Naive B cell (primary cell): Measurements from ENCODE around the gene OR2M4. TPM values are rescaled to one million over a fixed set of nuclear protein-coding genes. Genes with fewer than 3 reads are reported as not detected.

Experiments
- ATAC-seq, 2 donors: fragments of 150-1000 bp; cut with Tn5 transposase; 2 replicates each; pipeline ENCODE4 v1.10.0; 2021; ENCODE audit warnings: low read depth in 2 of 2, mild to moderate bottlenecking in 2 of 2, moderate library complexity in 2 of 2
- DNase-seq: peaks from one replicate; pipeline ENCODE4 v3.0.0; 2022
- H3K27ac Mint-ChIP-seq, 6 donors: one replicate each; pipeline ENCODE4 v1.8.0; 2020 to 2022; ENCODE audit warnings: mild to moderate bottlenecking in 6 of 6, mixed read lengths in 6 of 6, moderate library complexity in 5 of 6, inconsistent platforms in 2 of 6
- H3K27me3 Mint-ChIP-seq, 3 donors: one replicate each; pipeline ENCODE4 v1.8.0; 2021 to 2022; ENCODE audit warnings: mixed read lengths in 3 of 3, mild to moderate bottlenecking in 1 of 3
- H3K36me3 Mint-ChIP-seq, 2 donors: one replicate each; pipeline ENCODE4 v1.8.0; 2020 to 2022; ENCODE audit warnings: mixed read lengths in 2 of 2, inconsistent platforms in 1 of 2, mild to moderate bottlenecking in 1 of 2
- H3K4me1 Mint-ChIP-seq, 3 donors: one replicate each; pipeline ENCODE4 v1.8.0; 2020 to 2022; ENCODE audit warnings: mixed read lengths in 3 of 3, inconsistent platforms in 1 of 3, mild to moderate bottlenecking in 1 of 3, moderate library complexity in 1 of 3
- H3K4me3 Mint-ChIP-seq, 8 donors: one replicate each; pipeline ENCODE4 v1.8.0; 2020 to 2022; ENCODE audit warnings: mild to moderate bottlenecking in 8 of 8, mixed read lengths in 8 of 8, moderate library complexity in 8 of 8, inconsistent platforms in 2 of 8
- H3K9me3 Mint-ChIP-seq, 7 donors: one replicate each; pipeline ENCODE4 v1.8.0; 2020 to 2022; ENCODE audit warnings: mixed read lengths in 7 of 7, mild to moderate bottlenecking in 5 of 7, inconsistent platforms in 2 of 7, moderate library complexity in 1 of 7
- polyA plus RNA-seq, 6 donors: library from polyadenylated mRNA; unstranded; fragments of 300-500 nt; fragmentation: Illumina TruSeq; gene quantifications; one replicate each; pipeline ENCODE4 v1.2.3, GENCODE V29; 2021; ENCODE audit warnings: low read depth in 6 of 6

The OR2M4 gene
- polyA plus RNA-seq, 6 donors from 2014 or later: not detected

GRCh38 chr1:248277876-248278275 lies 46.7 kb downstream of the OR2M4 start, which contains the start of gene OR2T33:
Gene OR2T33, minus strand, starts transcription at chr1:248277976. Its CDS starts 4,162 bp downstream, at chr1:248273814.
- Mint-ChIP-seq H3K27ac (peak within 1 kb of the TSS in 1 of 6 donors; percentile 1), H3K4me1 (no peaks in the 10 kb centered on the region), H3K36me3 (no peaks in the 10 kb centered on the region), H3K27me3 (no peaks in the 10 kb centered on the region), H3K4me3 (no peak within 1 kb of the TSS), H3K9me3 (peaks cover 0 to 5% (median 0%) of the 10 kb centered on the region in 7 donors)
- ATAC-seq (no peak), DNase-seq (no peak)

- no peak for ATAC-seq
- H3K36me3 Mint-ChIP-seq: no peaks in the 10 kb centered on the region
- H3K27me3 Mint-ChIP-seq: no peaks in the 10 kb centered on the region
- peak overlapping the region in 1 of 6 donors; percentile 7 for H3K27ac Mint-ChIP-seq
- H3K4me1 Mint-ChIP-seq: peaks cover 4 to 7% (median 5%) of the 10 kb centered on the region in 3 donors
- DNase-seq: no peak
- H3K4me3 Mint-ChIP-seq: no peak overlapping the region
- H3K9me3 Mint-ChIP-seq: peaks cover 0 to 6% (median 0%) of the 10 kb centered on the region in 7 donors
These were observed 57.2 kb downstream of the OR2M4 start for GRCh38 chr1:248288391-248288790.

Other genes starting within 250 kb of the OR2M4 start
- not detected for gene OR2L5, start 217.8 kb upstream of the OR2M4 start, polyA plus RNA-seq
- gene OR2L2, start 201.3 kb upstream of the OR2M4 start, polyA plus RNA-seq: 1 to 10 TPM in 1 of 6 donors, under 1 TPM in 4, not detected in 1; 0.16 to 1.7 (median 0.74) TPM
- under 1 TPM in 1 of 6 donors, not detected in 5; 0.12 TPM for gene OR2L3, start 184.6 kb upstream of the OR2M4 start, polyA plus RNA-seq
- 1 to 10 TPM in 2 of 6 donors, under 1 TPM in 3, not detected in 1; 0.27 to 1.7 (median 0.61) TPM for gene OR2L13, start 136.2 kb upstream of the OR2M4 start, polyA plus RNA-seq
- not detected for gene OR2M5, start 86.3 kb upstream of the OR2M4 start, polyA plus RNA-seq
- not detected for gene OR2M2, start 56.6 kb upstream of the OR2M4 start, polyA plus RNA-seq
- gene OR2M3, start 34.2 kb upstream of the OR2M4 start, polyA plus RNA-seq: not detected
- gene OR2T33, start 46.6 kb downstream of the OR2M4 start, polyA plus RNA-seq: 1 to 10 TPM in 1 of 6 donors, not detected in 5; 1.6 TPM
- not detected for gene OR2T12, start 72.0 kb downstream of the OR2M4 start, polyA plus RNA-seq
- not detected for gene OR2M7, start 93.2 kb downstream of the OR2M4 start, polyA plus RNA-seq
- gene OR14C36, start 117.4 kb downstream of the OR2M4 start, polyA plus RNA-seq: not detected
- not detected for gene OR2T4, start 130.2 kb downstream of the OR2M4 start, polyA plus RNA-seq
- not detected for gene OR2T6, start 144.3 kb downstream of the OR2M4 start, polyA plus RNA-seq
- not detected for gene OR2T1, start 171.6 kb downstream of the OR2M4 start, polyA plus RNA-seq
- under 1 TPM in 3 of 6 donors, not detected in 3; 0.19 to 0.71 (median 0.53) TPM for gene OR2T2, start 214.2 kb downstream of the OR2M4 start, polyA plus RNA-seq
- under 1 TPM in 2 of 6 donors, not detected in 4; 0.32 to 0.59 TPM for gene OR2T3, start 241.9 kb downstream of the OR2M4 start, polyA plus RNA-seq